ENCODE data around the gene ACCS.

GRCh38 chr11:44127130-44127529 lies 61.1 kb downstream of the ACCS start:
- TF ChIP-seq CTCF (IDR thresholded peaks at IDR 0.05) (no peak), HMGXB4 (CRISPR knock-in tag; IDR thresholded peaks at IDR 0.05; ENCODE audit: borderline replicate concordance) (no peak), GATA3 (IDR thresholded peaks at IDR 0.05; ENCODE audit: borderline replicate concordance) (no peak), KDM5A (IDR thresholded peaks at IDR 0.05) (no peak), RFX5 (IDR thresholded peaks at IDR 0.05) (no peak)
